HG03378 (cell line): ENCODE data around the gene SURF4.
"Not testable (repeated sequence)": the region's sequence is repeated elsewhere in the genome, so short reads cannot be mapped to it uniquely, and the experiment has no call there.

Experiments
- ATAC-seq: cut with Tn5 transposase; IDR thresholded peaks from one replicate; pipeline ENCODE4 v1.9.1; 2021; ENCODE audit warnings: mild to moderate bottlenecking, moderate library complexity; ENCODE audit not compliant: unreplicated experiment

SURF4 gene

GRCh38 chr9:133335924-133336811, 39.7 kb downstream of the SURF4 start, which contains the start of gene SURF6:
Gene SURF6 (minus strand): TSS chr9:133336188. CDS start chr9:133336132, 56 bp downstream.
- ATAC-seq, result peak; percentile 54

- not testable (repeated sequence) for ATAC-seq
Observed at GRCh38 chr9:133334888-133335287, 41.0 kb downstream of the SURF4 start.

- no peak for ATAC-seq
Observed at GRCh38 chr9:133334161-133334560, 41.7 kb downstream of the SURF4 start.

- no peak for ATAC-seq
Observed at GRCh38 chr9:133333566-133333965, 42.3 kb downstream of the SURF4 start.

- ATAC-seq, result no peak
Observed at GRCh38 chr9:133333011-133333410, 42.8 kb downstream of the SURF4 start.

GRCh38 chr9:133332381-133332730, 43.5 kb downstream of the SURF4 start:
- no peak for ATAC-seq

- ATAC-seq, result no peak
Observed at GRCh38 chr9:133331641-133332380, 44.0 kb downstream of the SURF4 start.

- ATAC-seq, result no peak
Observed at GRCh38 chr9:133331221-133331620, 44.6 kb downstream of the SURF4 start.

GRCh38 chr9:133329306-133330156, 46.3 kb downstream of the SURF4 start:
- ATAC-seq, result not testable (repeated sequence)

- no peak for ATAC-seq
Observed at GRCh38 chr9:133327834-133328484, 47.9 kb downstream of the SURF4 start.

- not testable (repeated sequence) for ATAC-seq
Observed at GRCh38 chr9:133327021-133327420, 48.8 kb downstream of the SURF4 start.

GRCh38 chr9:133323991-133324703, 51.7 kb downstream of the SURF4 start:
- no peak for ATAC-seq

- ATAC-seq, result no peak
Observed at GRCh38 chr9:133323211-133323610, 52.6 kb downstream of the SURF4 start.

- ATAC-seq, result no peak
Observed at GRCh38 chr9:133322701-133323100, 53.2 kb downstream of the SURF4 start.

GRCh38 chr9:133321411-133321935, 54.4 kb downstream of the SURF4 start:
- no peak for ATAC-seq

- ATAC-seq, result no peak
Observed at GRCh38 chr9:133320421-133320881, 55.4 kb downstream of the SURF4 start.

- ATAC-seq, result not testable (repeated sequence)
Observed at GRCh38 chr9:133317551-133317950, 58.3 kb downstream of the SURF4 start.

GRCh38 chr9:133315997-133316396, 59.9 kb downstream of the SURF4 start:
- ATAC-seq, result no peak
